A673 (cell line): ENCODE measurements around the gene CCDC102B.

ENCODE experiments used
- CTCF ChIP-seq: fragments of 300-800, 200-600 bp; sonication (generic); conservative IDR thresholded peaks from 2 replicates; pipeline ENCODE4 v1.5.1; 2017; ENCODE audit warnings: low read depth, mild to moderate bottlenecking, antibody characterized with exemption, low read length, moderate library complexity, mixed read lengths
- EZH2 ChIP-seq: fragments of 200-600 bp; sonication (generic); IDR thresholded peaks from 2 replicates; pipeline ENCODE4 v1.6.1; 2017; ENCODE audit warnings: borderline replicate concordance, low read depth, mild to moderate bottlenecking, mixed read lengths, antibody characterized with exemption, low read length; ENCODE audit not compliant: poor library complexity, severe bottlenecking

GRCh38 chr18:68956650-68957049 lies 158.8 kb downstream of the CCDC102B start:
- TF ChIP-seq CTCF (no peak), EZH2 (no peak)
